GM18519 (cell line): ENCODE measurements around the gene TM9SF1.
"Not testable (repeated sequence)": the region's sequence is repeated elsewhere in the genome, so short reads cannot be mapped to it uniquely, and the experiment has no call there.

ENCODE experiments used
- ATAC-seq: cut with Tn5 transposase; IDR thresholded peaks from one replicate; pipeline ENCODE4 v1.9.1; 2021; ENCODE audit warnings: mild to moderate bottlenecking, moderate library complexity; ENCODE audit not compliant: unreplicated experiment, low FRiP score

TM9SF1 gene

GRCh38 chr14:24226473-24226872, 31.2 kb upstream of the TM9SF1 start:
- no peak for ATAC-seq

- no peak for ATAC-seq
Measured at GRCh38 chr14:24224618-24225071, 29.4 kb upstream of the TM9SF1 start.

GRCh38 chr14:24222987-24223386, 27.7 kb upstream of the TM9SF1 start:
- not testable (repeated sequence) for ATAC-seq

GRCh38 chr14:24219521-24219920, 24.3 kb upstream of the TM9SF1 start:
- ATAC-seq: no peak

DNA sequence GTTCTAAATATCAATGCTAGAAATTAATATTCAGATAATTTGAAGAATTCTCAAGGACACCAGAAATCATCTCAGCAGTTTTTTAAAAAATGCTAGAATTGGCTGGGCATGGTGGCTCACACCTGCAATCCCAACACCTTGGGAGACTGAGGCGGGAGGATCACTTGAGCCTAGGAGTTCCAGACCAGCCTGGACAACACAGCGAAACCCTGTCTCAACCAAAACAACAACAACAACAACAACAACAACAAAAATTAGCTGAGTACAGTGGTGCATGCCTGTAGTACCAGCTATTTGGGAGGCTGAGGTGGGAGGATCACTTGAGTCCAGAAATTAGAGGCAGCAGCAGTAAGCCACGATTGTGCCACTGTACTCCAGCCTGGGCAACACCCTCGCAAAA, 23.8 kb upstream of the TM9SF1 start:
- ATAC-seq: no peak

DNA sequence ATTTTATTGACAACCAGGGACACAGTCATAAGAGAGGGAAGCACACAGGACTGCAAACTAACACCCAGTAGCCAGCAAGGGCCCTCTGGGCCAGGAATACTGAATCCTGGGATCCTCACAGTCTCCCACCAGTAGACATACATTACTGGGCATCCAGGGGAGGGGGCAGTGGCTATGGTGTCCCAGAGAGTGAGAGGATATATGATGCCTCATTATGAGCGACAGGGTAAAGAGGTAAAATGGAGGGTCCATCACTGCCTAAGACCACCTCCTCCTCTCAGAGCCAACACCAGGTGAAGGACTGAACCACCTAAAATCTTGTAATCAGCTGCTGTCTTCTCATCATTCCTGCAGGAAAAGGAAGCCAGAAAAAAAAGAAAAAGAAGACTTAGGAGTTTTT, 21.6 kb upstream of the TM9SF1 start:
- ATAC-seq: not testable (repeated sequence)

- no peak for ATAC-seq
Measured at GRCh38 chr14:24216345-24216699, 21.1 kb upstream of the TM9SF1 start.

DNA sequence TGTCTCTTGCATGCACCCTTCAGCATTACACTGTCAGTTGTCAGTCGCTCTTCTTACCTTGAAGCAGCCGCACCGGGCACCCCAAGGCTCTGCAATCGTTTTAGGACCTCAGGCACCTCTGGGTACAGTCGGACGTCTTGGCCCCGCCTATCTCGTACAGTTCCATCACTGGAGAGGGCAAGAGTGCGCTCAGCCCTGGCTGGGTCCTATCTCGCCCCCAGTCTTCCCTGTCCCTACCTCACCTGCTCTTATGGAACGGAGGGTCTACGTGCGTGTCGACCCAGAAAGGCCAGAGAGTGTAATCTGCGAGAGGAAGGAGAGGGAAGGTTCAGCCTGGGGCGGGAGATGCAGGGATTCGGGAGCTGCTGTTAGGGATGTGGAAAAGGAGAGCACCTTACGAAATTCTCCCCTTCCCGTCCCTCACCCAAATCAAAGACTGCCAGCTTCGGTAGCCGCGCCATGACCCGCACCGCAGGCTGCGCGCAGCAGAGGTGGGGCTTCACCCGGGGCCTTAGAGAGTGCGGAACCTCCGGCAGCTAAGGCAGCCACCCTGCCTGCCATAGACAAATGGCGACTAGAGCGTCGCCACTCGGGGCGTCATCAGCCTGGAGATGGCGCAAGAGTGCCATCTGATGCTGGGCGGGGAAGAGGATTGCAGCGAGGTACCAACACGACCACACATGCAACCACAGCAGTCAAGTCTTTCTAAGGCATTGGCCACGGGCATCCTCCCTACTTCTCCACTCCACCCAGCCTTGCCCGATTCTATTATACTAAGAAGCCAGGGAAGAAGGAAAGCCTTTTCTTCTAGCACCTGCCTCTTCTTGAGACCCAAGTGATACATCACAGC, 20.5 kb upstream of the TM9SF1 start, which contains the start of gene MDP1:
Gene MDP1 (minus strand): TSS at position 572 of the 850 bp plus-strand sequence. CDS start 111 bp downstream, at position 461.
- ATAC-seq: peak; percentile 51

DNA sequence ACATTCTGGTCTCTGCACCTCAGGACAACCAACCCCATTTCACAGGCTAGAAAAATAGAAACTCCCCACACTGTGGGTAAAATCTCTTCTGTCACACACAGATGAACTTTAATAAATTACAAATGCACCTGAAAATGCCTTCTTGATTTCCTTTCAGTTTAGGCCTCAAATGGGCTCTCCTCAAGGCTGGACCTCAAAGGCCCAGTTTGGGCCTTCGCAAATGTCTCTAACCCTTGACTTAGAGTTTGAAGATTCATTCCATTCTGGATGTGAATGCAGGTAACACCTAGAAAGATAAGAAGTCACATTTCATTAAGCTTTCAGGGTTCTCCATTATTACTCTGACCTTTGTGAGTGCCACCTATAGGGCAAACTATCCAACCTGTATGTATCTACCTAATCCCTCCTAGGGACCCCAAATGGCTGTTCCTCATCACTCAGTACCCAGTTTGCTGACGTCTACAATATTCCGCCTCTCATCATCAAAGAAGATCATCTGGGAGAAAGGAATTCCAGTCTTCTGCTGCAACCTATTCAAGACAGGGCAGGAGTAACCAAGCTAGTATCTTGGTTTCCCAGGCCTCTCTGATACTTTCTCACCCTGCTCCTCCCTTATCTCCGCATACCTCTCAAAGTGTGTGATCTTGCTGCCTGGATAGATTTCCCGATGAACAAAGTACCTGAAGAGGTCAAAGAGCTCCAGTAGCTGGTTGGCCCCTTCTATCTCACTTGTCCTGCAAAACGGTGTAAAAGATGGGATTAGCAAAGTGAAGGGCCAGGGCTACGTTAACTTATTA, 18.8 kb upstream of the TM9SF1 start:
- no peak for ATAC-seq

- peak; percentile 61 for ATAC-seq
Measured at GRCh38 chr14:24212924-24213865, 18.0 kb upstream of the TM9SF1 start, which contains the start of gene CHMP4A. Gene CHMP4A, minus strand, starts transcription at chr14:24213488. Its CDS starts 49 bp downstream, at chr14:24213439.

- ATAC-seq: no peak
Measured at GRCh38 chr14:24211311-24211710, 16.1 kb upstream of the TM9SF1 start.

DNA sequence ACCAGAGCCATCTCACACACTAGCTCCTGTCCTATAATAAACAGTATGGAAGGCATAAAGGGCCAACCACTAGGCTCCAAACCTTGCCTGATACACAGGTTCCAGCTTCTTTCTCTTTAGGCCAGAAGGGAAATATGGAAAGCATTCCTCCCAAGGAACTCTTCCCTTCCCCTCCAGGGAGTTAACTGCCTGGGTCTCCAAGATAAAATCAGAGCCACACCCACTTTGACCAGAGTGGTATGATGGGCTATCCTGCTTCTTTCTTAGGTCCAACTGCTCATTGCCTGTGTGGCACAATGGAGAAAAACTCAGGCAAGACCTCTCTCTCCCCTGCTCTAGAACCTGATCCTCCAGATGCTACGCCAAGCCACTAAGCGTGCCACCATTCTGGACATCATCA, 12.4 kb upstream of the TM9SF1 start:
- no peak for ATAC-seq

GRCh38 chr14:24207104-24207551, 11.9 kb upstream of the TM9SF1 start:
- no peak for ATAC-seq

DNA sequence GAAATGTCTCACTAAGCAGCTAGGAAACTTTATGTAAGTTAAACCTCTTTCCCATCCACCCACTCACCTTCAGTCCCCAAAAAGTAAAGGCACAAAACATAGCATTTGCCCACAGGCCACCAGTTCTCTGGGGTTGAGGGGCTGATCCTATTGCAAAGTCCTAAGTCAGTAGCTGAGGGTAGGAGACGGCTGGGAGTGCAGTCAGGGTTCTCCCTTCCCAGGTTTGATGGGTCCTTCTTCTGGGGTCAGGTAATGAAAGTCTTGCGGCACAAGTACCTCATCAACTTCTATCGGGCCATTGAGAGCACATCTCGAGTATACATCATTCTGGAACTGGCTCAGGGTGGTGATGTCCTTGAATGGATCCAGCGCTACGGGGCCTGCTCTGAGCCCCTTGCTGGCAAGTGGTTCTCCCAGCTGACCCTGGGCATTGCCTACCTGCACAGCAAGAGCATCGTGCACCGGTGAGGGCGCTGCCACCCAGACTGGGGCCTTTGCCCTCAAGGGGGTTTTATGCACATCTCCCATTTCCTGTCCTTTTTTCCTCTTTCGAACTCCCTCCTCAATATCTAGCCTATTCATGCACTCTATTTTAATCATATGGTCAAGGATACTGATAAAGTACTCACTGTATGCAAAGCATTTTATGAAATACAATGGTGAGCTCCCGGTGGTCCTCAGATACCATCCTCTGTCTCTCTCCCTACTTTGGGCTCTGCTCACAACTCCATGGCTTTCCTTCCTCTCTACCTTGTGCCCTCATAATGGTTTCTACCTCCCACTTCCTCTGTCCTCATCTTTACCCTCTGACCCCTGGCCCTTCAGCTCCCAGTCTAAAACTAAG, 11.2 kb upstream of the TM9SF1 start:
- ATAC-seq: no peak

DNA sequence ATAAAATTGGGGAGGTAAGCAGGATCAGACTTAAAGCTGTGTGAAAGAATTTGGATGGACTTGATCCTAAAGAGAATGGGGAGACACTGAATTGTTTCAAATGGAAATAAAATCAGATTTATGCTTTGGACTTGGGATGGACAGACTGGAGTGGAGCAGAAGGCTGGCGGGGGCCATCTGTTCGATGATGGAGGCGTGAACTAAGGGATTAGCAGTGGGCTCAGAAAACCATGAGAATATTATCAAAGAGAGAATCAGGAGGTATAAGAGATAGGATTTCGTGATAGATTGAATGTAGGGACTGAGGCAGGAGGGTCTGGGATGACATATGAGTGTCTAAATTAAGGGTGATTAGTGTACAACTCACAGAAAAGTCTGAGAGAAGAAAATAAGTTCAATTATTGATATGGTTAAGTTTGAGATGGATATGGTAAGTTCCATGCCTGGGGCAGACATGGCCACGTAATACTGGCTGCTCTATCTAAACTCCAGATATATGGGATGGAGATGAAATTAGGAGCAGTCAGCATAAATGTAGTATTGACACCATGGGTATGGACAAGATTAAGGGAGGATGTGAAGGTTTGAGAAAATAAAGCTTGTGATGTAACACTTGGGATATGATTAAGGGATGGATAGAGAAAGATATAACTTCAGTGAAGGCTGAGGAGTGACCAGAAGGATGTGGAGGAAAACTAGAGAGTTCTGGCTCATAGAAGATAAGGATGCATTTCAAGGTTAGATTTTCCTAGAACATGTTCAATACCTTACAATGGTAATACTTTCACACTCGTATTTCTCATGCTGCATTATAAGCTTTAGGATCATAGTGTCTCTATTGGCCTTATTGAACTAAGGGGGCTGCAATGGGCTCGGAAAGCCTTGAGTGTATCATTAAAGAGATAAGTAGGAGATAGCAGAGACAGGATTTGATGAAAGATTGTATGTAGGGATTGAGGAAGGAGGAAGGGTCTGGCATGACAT, 9.2 kb upstream of the TM9SF1 start:
- no peak for ATAC-seq

DNA sequence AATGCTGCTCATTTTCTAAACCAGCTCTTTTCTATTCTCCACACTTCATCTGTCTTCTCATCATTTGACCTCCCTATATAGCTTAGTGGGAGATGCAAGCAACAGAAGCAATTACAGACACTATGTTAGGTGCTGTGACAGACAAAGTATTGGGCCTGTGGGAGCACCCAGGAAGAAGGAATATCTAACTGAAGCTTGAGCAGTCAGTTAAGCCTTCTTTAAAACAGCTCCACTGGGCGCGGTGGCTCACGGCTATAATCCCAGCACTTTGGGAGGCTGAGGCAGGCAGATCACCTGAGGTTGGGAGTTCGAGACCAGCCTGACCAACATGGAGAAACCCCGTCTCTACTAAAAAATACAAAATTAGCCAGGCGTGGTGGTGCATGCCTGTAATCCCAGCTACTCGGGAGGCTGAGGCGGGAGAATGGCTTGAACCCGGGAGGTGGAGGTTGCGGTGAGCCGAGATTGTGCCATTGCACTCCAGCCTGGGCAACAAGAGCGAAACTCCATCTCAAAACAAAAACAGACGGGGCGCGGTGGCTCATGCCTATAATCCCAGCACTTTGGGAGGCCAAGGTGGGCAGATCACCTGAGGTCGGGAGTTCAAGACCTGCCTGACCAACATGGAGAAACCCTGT, 8.1 kb upstream of the TM9SF1 start:
- ATAC-seq: not testable (repeated sequence)

- not testable (repeated sequence) for ATAC-seq
Measured at GRCh38 chr14:24202538-24202937, 7.3 kb upstream of the TM9SF1 start.
